Ovary (tissue), 3 donors: ENCODE results near the gene PFDN5.

Source experiments
- CTCF ChIP-seq, 3 donors: fragments of 450-650 bp in 2 of 3; fragments of 200-600 bp in 1 of 3; IDR thresholded peaks; one replicate each; pipeline versions ENCODE4 v1.5.1 to v1.8.0; 2016 to 2022; ENCODE audit warnings: antibody characterized with exemption in 3 of 3, mild to moderate bottlenecking in 1 of 3
- EP300 ChIP-seq: sonication (generic); formaldehyde crosslinking; IDR thresholded peaks from one replicate; pipeline ENCODE4 v1.6.1; 2017; ENCODE audit warnings: antibody characterized with exemption
- POLR2A ChIP-seq: fragments of 450-650 bp; IDR thresholded peaks from one replicate; pipeline ENCODE4 v1.6.1; 2017; ENCODE audit warnings: antibody characterized with exemption, mild to moderate bottlenecking, moderate library complexity
- donor health status: DM: no; HTN: no; CAD: no.

GRCh38 chr12:53254816-53255545 is 40.4 kb upstream of the PFDN5 start:
- no peak for TF ChIP-seq CTCF (IDR thresholded peaks at IDR 0.05)
- TF ChIP-seq POLR2A: no peak
- TF ChIP-seq EP300: no peak
